NT2/D1 (cell line): ENCODE measurements around the gene CNTN2.

Source experiments
- SUZ12 ChIP-seq: IDR thresholded peaks from 2 replicates; pipeline ENCODE4 v1.6.1; 2011; ENCODE audit not compliant: insufficient read length, insufficient read depth; ENCODE audit errors: extremely low read depth
- YY1 ChIP-seq: IDR thresholded peaks from 2 replicates; pipeline ENCODE4 v1.6.1; 2011; ENCODE audit not compliant: insufficient read length, insufficient read depth
- ZNF274 ChIP-seq: IDR thresholded peaks from 2 replicates; pipeline ENCODE4 v1.6.1; 2011; ENCODE audit warnings: mild to moderate bottlenecking, low read depth, low read length

GRCh38 chr1:205074084-205074483 is 31.1 kb downstream of the CNTN2 start:
- TF ChIP-seq SUZ12: no peak
- no peak for TF ChIP-seq ZNF274
- no peak for TF ChIP-seq YY1
